OCI-LY7 (cell line): ENCODE results near the gene EDN2. TPM values are rescaled to one million over a fixed set of nuclear protein-coding genes. Genes with fewer than 3 reads are reported as not detected.

ENCODE experiments used
- BruUV-seq: library from RNA; stranded (reverse); fragments of 400-500 nt; replicated peaks from 2 replicates; lab custom pipeline; 2021; lab: Mats Ljungman, UMichigan
- CTCF ChIA-PET: fragments of 300-600 bp; sonication (Branson Sonifier 250); formaldehyde crosslinking; loops from one replicate; lab custom pipeline; 2022; ENCODE audit warnings: antibody characterized with exemption; ENCODE audit not compliant: unreplicated experiment; lab: Charles Lee
- POLR2A ChIA-PET: fragments of 300-600 bp; sonication (Branson Sonifier 250); formaldehyde crosslinking; loops from one replicate; lab custom pipeline; 2022; ENCODE audit warnings: antibody characterized with exemption; lab: Charles Lee
- DNase-seq: peaks from one replicate; pipeline ENCODE4 v3.0.0-alpha.2; 2015; ENCODE audit warnings: low spot score
- H2AFZ ChIP-seq: fragments of 200-600 bp; sonication (generic), shearing (Covaris generic); 2 replicates; pipeline ENCODE4 v1.6.1; 2014; ENCODE audit warnings: mild to moderate bottlenecking, antibody characterized with exemption, low read length, moderate library complexity
- H3K27ac ChIP-seq: fragments of 200-600 bp; sonication (generic); 2 replicates; pipeline ENCODE4 v1.5.1; 2014; ENCODE audit warnings: mixed run types, low read depth, mild to moderate bottlenecking, moderate library complexity, low read length, inconsistent platforms; ENCODE audit not compliant: poor library complexity, severe bottlenecking
- H3K36me3 ChIP-seq: fragments of 200-600 bp; sonication (generic); 2 replicates; pipeline ENCODE4 v1.6.1; 2014; ENCODE audit warnings: mild to moderate bottlenecking, antibody characterized with exemption, low read length, moderate library complexity, mixed read lengths; ENCODE audit not compliant: insufficient read depth
- H3K4me1 ChIP-seq: fragments of 200-600 bp; sonication (generic); 2 replicates; pipeline ENCODE4 v1.5.1; 2014; ENCODE audit warnings: mild to moderate bottlenecking, low read length; ENCODE audit not compliant: insufficient read depth, poor library complexity, severe bottlenecking
- H3K4me2 ChIP-seq: fragments of 200-600 bp; sonication (generic); 2 replicates; pipeline ENCODE4 v1.6.1; 2014; ENCODE audit warnings: mild to moderate bottlenecking, low read length
- H3K4me3 ChIP-seq: fragments of 200-600 bp; sonication (generic); 2 replicates; pipeline ENCODE4 v1.5.1; 2014; ENCODE audit warnings: mild to moderate bottlenecking, low read depth, low read length; ENCODE audit not compliant: poor library complexity, severe bottlenecking
- H3K79me2 ChIP-seq: fragments of 200-600 bp; sonication (generic); 2 replicates; pipeline ENCODE4 v1.6.1; 2016; ENCODE audit warnings: low read depth, mild to moderate bottlenecking, low read length, moderate library complexity, mixed read lengths; ENCODE audit not compliant: insufficient read depth
- H3K9me2 ChIP-seq: fragments of 200-600 bp; sonication (generic); 2 replicates; pipeline ENCODE4 v1.6.1; 2016; ENCODE audit warnings: mild to moderate bottlenecking, low read length, mixed read lengths; ENCODE audit not compliant: insufficient read depth
- H3K9me3 ChIP-seq: fragments of 200-600 bp; sonication (generic); 2 replicates; pipeline ENCODE4 v1.6.1; 2014; ENCODE audit warnings: mild to moderate bottlenecking, mixed run types, low read length, mixed read lengths
- H4K20me1 ChIP-seq: fragments of 200-600 bp; sonication (generic); 2 replicates; pipeline ENCODE4 v1.6.1; 2014; ENCODE audit warnings: mild to moderate bottlenecking, antibody characterized with exemption, low read length, moderate library complexity, mixed read lengths; ENCODE audit not compliant: insufficient read depth
- CTCF ChIP-seq: fragments of 200-600 bp; sonication (generic); conservative IDR thresholded peaks from 2 replicates; pipeline ENCODE4 v1.5.1; 2014; ENCODE audit warnings: mild to moderate bottlenecking, antibody characterized with exemption, low read length, moderate library complexity, mixed read lengths
- EZH2phosphoT487 ChIP-seq: fragments of 200-600 bp; sonication (generic); IDR thresholded peaks from 2 replicates; pipeline ENCODE4 v1.6.1; 2018; ENCODE audit warnings: low read depth, borderline replicate concordance, mild to moderate bottlenecking, mixed run types, antibody characterized with exemption, low read length, moderate library complexity, mixed read lengths
- intact Hi-C: fragments of 100-400 bp; cut with micrococcal nuclease; formaldehyde crosslinking; loops from one replicate; pipeline ENCODE4 v1.10.0; 2022; ENCODE audit not compliant: unreplicated experiment
- total RNA-seq, 2 experiments: library from RNA; depleted of rRNA in 1 of 2; stranded (reverse); fragments of >200 nt in 1 of 2; shearing (Covaris generic) in 1 of 2; gene quantifications; 2 replicates each; pipeline ENCODE4 v1.2.3, GENCODE V29; 2014 to 2022

The EDN2 gene
- total RNA-seq, 2 experiments from 2014 or later, result not detected

GRCh38 chr1:41486053-41486370 is 1.5 kb upstream of the EDN2 start:
- Histone ChIP-seq H3K27ac (no peak overlapping the region), H2AFZ (no peak overlapping the region), H3K36me3 (no peaks in the 10 kb centered on the region), H3K79me2 (no peaks in the 10 kb centered on the region), H3K4me2 (no peak overlapping the region), H3K9me3 (no peaks in the 10 kb centered on the region), H3K4me1 (no peaks in the 10 kb centered on the region), H3K4me3 (no peak overlapping the region), H3K9me2 (no peaks in the 10 kb centered on the region), H4K20me1 (no peaks in the 10 kb centered on the region)
- no peak for DNase-seq
- no TSS peak for BruUV-seq
- TF ChIP-seq EZH2phosphoT487 (no peak), CTCF (no peak)
- intact Hi-C loops, result no loop called here
- ChIA-PET CTCF (no interaction called here), POLR2A (no interaction called here)

GRCh38 chr1:41485605-41486004 is 1.1 kb upstream of the EDN2 start:
- Histone ChIP-seq H3K4me3 (no peak overlapping the region), H3K4me1 (no peaks in the 10 kb centered on the region), H3K79me2 (no peaks in the 10 kb centered on the region), H3K9me3 (no peaks in the 10 kb centered on the region), H3K4me2 (no peak overlapping the region), H3K9me2 (no peaks in the 10 kb centered on the region), H4K20me1 (no peaks in the 10 kb centered on the region), H3K36me3 (no peaks in the 10 kb centered on the region), H3K27ac (no peak overlapping the region), H2AFZ (no peak overlapping the region)
- no TSS peak for BruUV-seq
- ChIA-PET CTCF (no interaction called here), POLR2A (no interaction called here)
- TF ChIP-seq CTCF, result no peak
- TF ChIP-seq EZH2phosphoT487, result no peak
- no peak for DNase-seq
- intact Hi-C loops, result no loop called here

- H3K27ac ChIP-seq, result no peak overlapping the region
- BruUV-seq, result no TSS peak
- H3K9me2 ChIP-seq, result no peaks in the 10 kb centered on the region
- H3K4me2 ChIP-seq, result no peak overlapping the region
- no peak for DNase-seq
- H3K36me3 ChIP-seq, result no peaks in the 10 kb centered on the region
- intact Hi-C loops, result no loop called here
- TF ChIP-seq EZH2phosphoT487 (no peak), CTCF (no peak)
- H4K20me1 ChIP-seq, result no peaks in the 10 kb centered on the region
- H3K4me3 ChIP-seq, result no peak overlapping the region
- no peaks in the 10 kb centered on the region for H3K79me2 ChIP-seq
- no peaks in the 10 kb centered on the region for H3K4me1 ChIP-seq
- no peaks in the 10 kb centered on the region for H3K9me3 ChIP-seq
- CTCF ChIA-PET, result no interaction called here
- H2AFZ ChIP-seq, result no peak overlapping the region
- POLR2A ChIA-PET, result no interaction called here
Measured at GRCh38 chr1:41483960-41484401, 502 bp downstream of the EDN2 start.
